Kidney epithelial cell (primary cell): ENCODE data around the gene MTUS2. TPM values are rescaled to one million over a fixed set of nuclear protein-coding genes. Genes with fewer than 3 reads are reported as not detected.

Experiments used
- total RNA-seq: library from RNA; depleted of rRNA; stranded (reverse); fragments of >200 nt; gene quantifications from 2 replicates; pipeline ENCODE4 v1.2.3, GENCODE V29; 2015

Gene MTUS2
- total RNA-seq, 1 donor from 2014 or later: 0.25 TPM

Other genes starting within 250 kb of the MTUS2 start
- 103 and 104 TPM in 2 replicates for gene POMP, start 161.2 kb upstream of the MTUS2 start, total RNA-seq
- 3.4 and 3.5 TPM in 2 replicates for gene SLC46A3, start 101.4 kb upstream of the MTUS2 start, total RNA-seq